ENCODE measurements around the gene LRRC8D. TPM values are rescaled to one million over a fixed set of nuclear protein-coding genes. Genes with fewer than 3 reads are reported as not detected.

Gene LRRC8D
- total and polyA plus RNA-seq, 2 of the 4 experiments (the other 2 are of a cell fraction), result 34.1 to 35.3 TPM

DNA sequence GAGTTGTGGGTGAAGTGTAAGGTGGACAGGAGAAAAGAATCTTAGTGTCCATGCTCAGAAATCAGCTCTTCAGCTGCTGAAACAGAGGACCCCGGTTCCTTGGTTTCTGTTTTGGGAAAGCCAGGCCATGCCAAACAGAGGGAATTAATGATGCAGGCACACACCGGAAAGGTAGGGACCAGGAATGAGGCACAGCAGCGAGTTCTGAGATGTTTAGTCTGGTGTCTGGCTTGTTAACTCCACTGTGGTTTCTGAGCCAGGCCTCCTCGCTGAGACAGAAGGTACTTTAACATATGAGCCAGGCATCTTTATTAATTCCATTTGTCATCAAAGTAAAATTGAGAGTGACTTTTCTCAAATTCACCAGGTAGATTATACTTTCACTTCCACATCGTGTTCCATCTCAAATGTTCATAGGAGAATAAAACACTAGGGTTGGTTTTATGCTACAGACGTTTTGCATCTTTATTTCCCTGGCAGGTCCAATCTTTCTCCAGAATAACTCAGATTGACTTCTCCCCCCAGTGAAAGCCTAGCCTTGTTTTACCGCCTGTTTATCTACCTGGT, 23.5 kb downstream of the LRRC8D start:
- H2BK20ac ChIP-seq (ENCODE audit: low read depth, low read length), result peak overlapping the region; percentile 38; the same call in 1 of the 2 replicates
- H3K27me3 ChIP-seq (ENCODE audit: control insufficient read depth, insufficient read depth, low read length), result no peaks in the 10 kb centered on the region
- H2AK5ac ChIP-seq (ENCODE audit: low read depth, low read length), result peak overlapping the region; percentile 93
- TF ChIP-seq NFE2L2 (IDR thresholded peaks at IDR 0.05; ENCODE audit: low read depth, low read length) (no peak), MXI1 (IDR thresholded peaks at IDR 0.05; ENCODE audit: borderline replicate concordance, low read depth, low read length) (no peak), BHLHE40 (IDR thresholded peaks at IDR 0.05; ENCODE audit: low read depth, low read length) (peak; percentile 13; the same call in 1 of the 2 replicates), FOS (IDR thresholded peaks at IDR 0.05; ENCODE audit: low read depth, low read length) (0 out of 2 replicates have a peak, but pooled peaks have one; percentile 12), RAD21 (IDR thresholded peaks at IDR 0.05; ENCODE audit: low read length) (no peak), POLR2A (IDR thresholded peaks at IDR 0.05; ENCODE audit: low read depth, low read length) (no peak)
- TF ChIP-seq, protein P1, sequence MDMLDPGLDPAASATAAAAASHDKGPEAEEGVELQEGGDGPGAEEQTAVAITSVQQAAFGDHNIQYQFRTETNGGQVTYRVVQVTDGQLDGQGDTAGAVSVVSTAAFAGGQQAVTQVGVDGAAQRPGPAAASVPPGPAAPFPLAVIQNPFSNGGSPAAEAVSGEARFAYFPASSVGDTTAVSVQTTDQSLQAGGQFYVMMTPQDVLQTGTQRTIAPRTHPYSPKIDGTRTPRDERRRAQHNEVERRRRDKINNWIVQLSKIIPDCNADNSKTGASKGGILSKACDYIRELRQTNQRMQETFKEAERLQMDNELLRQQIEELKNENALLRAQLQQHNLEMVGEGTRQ (IDR thresholded peaks at IDR 0.05; ENCODE audit: low read depth, low read length), result no peak
- H3K9me3 ChIP-seq (ENCODE audit: control insufficient read depth, insufficient read depth, low read length), result no peaks in the 10 kb centered on the region
- H3K56ac ChIP-seq (ENCODE audit: extremely low read depth, insufficient read depth, low read length), result peak overlapping the region; percentile 86; the same call in 1 of the 2 replicates
- H4K8ac ChIP-seq (ENCODE audit: low read depth in 2 of 2, low read length in 2 of 2), result peak overlapping the region; percentile 83 to 91
- intact Hi-C loops (cut with micrococcal nuclease) (no loop called here), dilution Hi-C loops (cut with HindIII; ENCODE audit: low sequenced_read_pairs, unreplicated experiment) (no loop called here), in situ Hi-C loops (cut with MboI; ENCODE audit: low sequenced_read_pairs) (no loop called here)
- peak overlapping the region; percentile 87 for H3K18ac ChIP-seq (ENCODE audit: low read depth, low read length)
- peak overlapping the region; percentile 96 for H2BK5ac ChIP-seq (ENCODE audit: low read depth, low read length, poor library complexity, severe bottlenecking)
- H3K9ac ChIP-seq (ENCODE audit: low read depth, low read length), result peak overlapping the region; percentile 96
- H3K4me1 ChIP-seq (ENCODE audit: control insufficient read depth, insufficient read depth, low read length), result peaks cover 6% of the 10 kb centered on the region
- peak overlapping the region; percentile 88 for H2BK120ac ChIP-seq (ENCODE audit: low read depth, low read length)
- H2AFZ ChIP-seq (replicated peaks; ENCODE audit: low read length, poor library complexity), result peak overlapping the region; percentile 96
- peak overlapping the region; percentile 94 for H3K23ac ChIP-seq (ENCODE audit: low read depth, low read length)
- H2AK9ac ChIP-seq (replicated peaks; ENCODE audit: low read depth, low read length, poor library complexity), result peak overlapping the region; percentile 88
- peak overlapping the region; percentile 95 for H3K14ac ChIP-seq (replicated peaks; ENCODE audit: low read depth, low read length)
- peak overlapping the region; percentile 95 for H3K4ac ChIP-seq (ENCODE audit: low read depth, low read length)
- 0 out of 2 replicates have a peak, but pooled peaks cover 2% of the 10 kb centered on the region for H3K9me1 ChIP-seq (ENCODE audit: insufficient read depth, low read length)
- DNase-seq, result peak; percentile 55
- no peak; the same call in 1 of the 2 replicates for ATAC-seq (ENCODE audit: low read depth)
- peak overlapping the region; percentile 93 for H3K4me3 ChIP-seq (ENCODE audit: insufficient read depth, low read depth, low read length)
- H3K27ac ChIP-seq (ENCODE audit: insufficient read depth, low read length), result peak overlapping the region; percentile 92
- H3K79me1 ChIP-seq (ENCODE audit: low read depth in 1 of 2, low read length in 2 of 2), result peaks cover 23 to 37% of the 10 kb centered on the region in 2 experiments; a peak in 3 of 4 replicates
- CTCF ChIA-PET, result interaction anchor here (1.0 to 2.0 kb wide), 5 partner anchors 8 to 146 kb away, joined by 3 to 9 read pairs (median 6); no protein-coding TSS in a partner anchor
- H2BK15ac ChIP-seq (ENCODE audit: low read depth, low read length), result peak overlapping the region; percentile 94
- H4K91ac ChIP-seq (ENCODE audit: insufficient read depth, low read depth, low read length), result peak overlapping the region; percentile 90
- peak overlapping the region; percentile 83 for H3K4me2 ChIP-seq (ENCODE audit: low read depth, low read length)
- peak overlapping the region; percentile 66 for H4K5ac ChIP-seq (ENCODE audit: low read depth, low read length)
- no TSS peak for BruUV-seq (replicated peaks)
- no peaks in the 10 kb centered on the region for H3K36me3 ChIP-seq (ENCODE audit: control insufficient read depth, insufficient read depth, low read length)
- 43% methylated on average over 2 of the region's 7 CpGs; no CpG with 5 or more reads in 1 of the 2 experiments for WGBS, 2 experiments (ENCODE audit: extremely low coverage in 2 of 2, insufficient read length in 1 of 2)
- H4K20me1 ChIP-seq (ENCODE audit: insufficient read depth, low read length), result no peaks in the 10 kb centered on the region
- POLR2A ChIA-PET (ENCODE audit: unreplicated experiment), result interaction anchor here (0.6 kb wide), 1 partner anchor 15 kb away, joined by 3 read pairs; no protein-coding TSS in a partner anchor
